ENCODE results near the gene HTD2. TPM values are rescaled to one million over a fixed set of nuclear protein-coding genes. Genes with fewer than 3 reads are reported as not detected.

Gene HTD2
- total and polyA plus RNA-seq, 2 donors (not counting 3 experiments of a cell fraction or from before 2014, with no cell fraction given): 8.2 to 10.3 TPM

- no peak overlapping the region for H3K27ac ChIP-seq (ENCODE audit: insufficient read depth, low read depth, low read length)
- DNase-seq (ENCODE audit: low read depth, low spot score) (no peak), FAIRE-seq (no peak)
- no TSS peak for BruUV-seq (replicated peaks)
- H2AFZ ChIP-seq (ENCODE audit: low read depth, low read length): no peak overlapping the region
- H3K9me1 ChIP-seq (replicated peaks; ENCODE audit: control insufficient read depth, extremely low read depth, insufficient read depth, low read length): no peaks in the 10 kb centered on the region
- H3K9me3 ChIP-seq (replicated peaks; ENCODE audit: control insufficient read depth, insufficient read depth, low read length): no peaks in the 10 kb centered on the region
- POLR2A ChIA-PET: no interaction called here
- no peaks in the 10 kb centered on the region for H3K4me1 ChIP-seq (ENCODE audit: control insufficient read depth, extremely low read depth, insufficient read depth, low read length)
- H3K4me3 ChIP-seq (replicated peaks in 1 of 3; ENCODE audit: insufficient read depth in 1 of 3, low read depth in 1 of 3, low read length in 3 of 3): no peak overlapping the region
- no peak overlapping the region for H3K9ac ChIP-seq (replicated peaks; ENCODE audit: extremely low read depth, insufficient read depth, low read length)
- no peak overlapping the region for H3K4me2 ChIP-seq (ENCODE audit: insufficient read depth, low read length)
- no peaks in the 10 kb centered on the region for H4K20me1 ChIP-seq (replicated peaks; ENCODE audit: control insufficient read depth, extremely low read depth, insufficient read depth, low read length)
- H3K36me3 ChIP-seq (ENCODE audit: control insufficient read depth in 2 of 2, extremely low read depth in 1 of 2, insufficient read depth in 2 of 2, low read length in 2 of 2): no peaks in the 10 kb centered on the region
- intact Hi-C loops (cut with micrococcal nuclease): no loop called here
- no peaks in the 10 kb centered on the region for H3K79me2 ChIP-seq (ENCODE audit: control insufficient read depth, insufficient read depth, low read length)
- CTCF ChIA-PET: interaction anchor here (2.1 to 2.7 kb wide), 2 partner anchors 11 to 45 kb away, joined by 4 to 8 read pairs; partner anchors contain the start of genes HTD2 and RPP14
- dilution Hi-C loops (cut with MboI; ENCODE audit: extremely low pct_ligation_motif_present, low sequenced_read_pairs): no loop called here
- TF ChIP-seq MYC (IDR thresholded peaks at IDR 0.05; ENCODE audit: low read depth, low read length) (no peak), EZH2 (IDR thresholded peaks at IDR 0.05; ENCODE audit: borderline replicate concordance, low read depth, low read length, severe bottlenecking) (no peak), POLR2A (IDR thresholded peaks at IDR 0.05; ENCODE audit: low read depth, low read length) (no peak), JUN (IDR thresholded peaks at IDR 0.05; ENCODE audit: borderline replicate concordance, insufficient read depth, insufficient read length, low read depth) (no peak), FOS (IDR thresholded peaks at IDR 0.05; ENCODE audit: borderline replicate concordance, insufficient read depth, low read length) (no peak), CTCF (IDR thresholded peaks at IDR 0.05; ENCODE audit: extremely low read depth in 1 of 2, insufficient read depth in 1 of 2, low read depth in 1 of 2, low read length in 2 of 2) (no peak), POLR2AphosphoS5 (IDR thresholded peaks at IDR 0.05; ENCODE audit: insufficient read depth, low read depth, low read length) (no peak), GATA2 (IDR thresholded peaks at IDR 0.05; ENCODE audit: insufficient read depth, insufficient read length, low read depth, low read length) (no peak), MAX (IDR thresholded peaks at IDR 0.05; ENCODE audit: insufficient read depth, insufficient read length) (no peak)
- no peaks in the 10 kb centered on the region for H3K27me3 ChIP-seq (ENCODE audit: control insufficient read depth in 2 of 2, insufficient read depth in 2 of 2, low read length in 2 of 2)
Measured at GRCh38 chr3:58260733-58261132, 45.6 kb upstream of the HTD2 start.

Measured in endothelial cell of umbilical vein (primary cell).